HEK293T (cell line): Measurements from ENCODE around the gene SH2D6.

ENCODE experiments used
- CTCF ChIA-PET: fragments of 350-600 bp; formaldehyde crosslinking; extraction: SDS; loops from one replicate; lab custom pipeline; 2021; ENCODE audit warnings: antibody characterized with exemption, inconsistent platforms; lab: Yijun Ruan, JAX
- POLR2A ChIA-PET: fragments of 350-600 bp; formaldehyde crosslinking; extraction: SDS; loops from one replicate; lab custom pipeline; 2020; ENCODE audit warnings: antibody characterized with exemption, inconsistent platforms; lab: Yijun Ruan, JAX
- DNase-seq: peaks from one replicate; pipeline ENCODE4 v3.0.0; 2012; ENCODE audit warnings: mixed read lengths; ENCODE audit errors: extremely low spot score
- ARNT ChIP-seq: fragments of 450-650 bp; IDR thresholded peaks from 2 replicates; pipeline ENCODE4 v1.6.1; 2017; ENCODE audit warnings: mild to moderate bottlenecking
- BHLHE40 ChIP-seq: fragments of 450-650 bp; IDR thresholded peaks from 2 replicates; pipeline ENCODE4 v1.6.1; 2016; ENCODE audit warnings: mild to moderate bottlenecking, moderate library complexity, borderline replicate concordance
- CTBP1 ChIP-seq: fragments of 450-650 bp; IDR thresholded peaks from 2 replicates; pipeline ENCODE4 v1.6.1; 2016; ENCODE audit warnings: borderline replicate concordance
- ELF4 ChIP-seq: fragments of 450-650 bp; IDR thresholded peaks from 2 replicates; pipeline ENCODE4 v1.6.1; 2017; ENCODE audit warnings: antibody characterized with exemption
- FOXA1 ChIP-seq: fragments of 450-650 bp; IDR thresholded peaks from 2 replicates; pipeline ENCODE4 v1.6.1; 2016; ENCODE audit warnings: mild to moderate bottlenecking
- FOXK2 ChIP-seq: fragments of 450-650 bp; IDR thresholded peaks from 2 replicates; pipeline ENCODE4 v1.6.1; 2016; ENCODE audit warnings: mild to moderate bottlenecking
- FOXM1 ChIP-seq: fragments of 450-650 bp; IDR thresholded peaks from 2 replicates; pipeline ENCODE4 v1.6.1; 2017; ENCODE audit warnings: mild to moderate bottlenecking, borderline replicate concordance
- HDGF ChIP-seq: fragments of 450-650 bp; IDR thresholded peaks from 2 replicates; pipeline ENCODE4 v1.6.1; 2017; ENCODE audit warnings: antibody characterized with exemption, borderline replicate concordance
- L3MBTL2 ChIP-seq: fragments of 450-650 bp; conservative IDR thresholded peaks from 2 replicates; pipeline ENCODE4 v1.6.1; 2016; ENCODE audit warnings: mild to moderate bottlenecking
- LEF1 ChIP-seq: fragments of 450-650 bp; IDR thresholded peaks from 2 replicates; pipeline ENCODE4 v1.6.1; 2017; ENCODE audit warnings: mild to moderate bottlenecking, borderline replicate concordance
- NFRKB ChIP-seq: fragments of 450-650 bp; IDR thresholded peaks from 2 replicates; pipeline ENCODE4 v1.6.1; 2016; ENCODE audit warnings: mild to moderate bottlenecking, moderate library complexity
- PKNOX1 ChIP-seq: fragments of 450-650 bp; IDR thresholded peaks from 2 replicates; pipeline ENCODE4 v1.6.1; 2016
- SP1 ChIP-seq: fragments of 450-650 bp; IDR thresholded peaks from 2 replicates; pipeline ENCODE4 v1.6.1; 2017
- SUZ12 ChIP-seq: fragments of 450-650 bp; IDR thresholded peaks from 2 replicates; pipeline ENCODE4 v1.6.1; 2016; ENCODE audit warnings: mild to moderate bottlenecking
- TARDBP ChIP-seq: fragments of 450-650 bp; IDR thresholded peaks from 2 replicates; pipeline ENCODE4 v1.6.1; 2016
- ZNF384 ChIP-seq: fragments of 450-650 bp; IDR thresholded peaks from 2 replicates; pipeline ENCODE4 v1.6.1; 2016

SH2D6 gene

GRCh38 chr2:85418132-85419008 is at the start of gene SH2D6:
SH2D6 (plus strand) TSS chr2:85418714; CDS start chr2:85429466, 10,752 bp downstream.
- DNase-seq, result peak; percentile 90
- ChIA-PET POLR2A (interaction anchor here (0.7 to 4.4 kb wide), 21 partner anchors 9 to 198 kb away, joined by 3 to 105 read pairs (median 11); partner anchors contain the start of genes C2orf68, ELMOD3, GGCX and MAT2A), CTCF (interaction anchor here (4.0 kb wide), 1 partner anchor 132 kb away, joined by 68 read pairs; no protein-coding TSS in a partner anchor)
- no peak for TF ChIP-seq NFRKB
- peak; percentile 25; the same call in 1 of the 2 replicates for TF ChIP-seq ELF4
- TF ChIP-seq L3MBTL2, result peak; percentile 94

DNA sequence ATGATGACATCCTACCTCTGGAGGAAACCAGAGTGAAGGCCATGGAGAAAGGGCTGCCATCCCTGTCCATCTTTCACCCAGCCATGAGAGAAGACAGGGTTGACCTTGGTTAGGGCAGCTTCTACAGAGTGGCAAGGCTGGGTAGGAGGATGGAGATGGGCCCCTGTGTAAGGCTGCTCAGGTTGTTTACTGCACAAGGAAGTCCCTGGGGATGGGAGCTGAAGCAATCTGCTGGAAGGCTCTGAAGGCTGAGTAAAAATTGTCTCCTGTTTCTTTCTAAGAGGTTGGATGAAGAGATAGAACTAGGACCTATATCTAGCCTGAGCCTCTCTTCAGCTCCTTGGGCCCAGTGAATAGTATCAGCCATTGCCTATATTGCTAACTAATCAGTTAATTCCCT is 49.6 kb upstream of the SH2D6 start:
- TF ChIP-seq TARDBP, result no peak
- no peak for TF ChIP-seq HDGF
- TF ChIP-seq NFRKB, result no peak
- no peak for TF ChIP-seq PKNOX1
- no peak for TF ChIP-seq SUZ12
- no peak for TF ChIP-seq SP1
- TF ChIP-seq FOXA1, result no peak
- TF ChIP-seq BHLHE40, result no peak
- TF ChIP-seq FOXM1, result no peak
- no peak for TF ChIP-seq ELF4
- DNase-seq, result no peak
- ChIA-PET CTCF (interaction anchor here (0.9 kb wide), 1 partner anchor 183 kb away, joined by 4 read pairs; no protein-coding TSS in a partner anchor), POLR2A (no interaction called here)

DNA sequence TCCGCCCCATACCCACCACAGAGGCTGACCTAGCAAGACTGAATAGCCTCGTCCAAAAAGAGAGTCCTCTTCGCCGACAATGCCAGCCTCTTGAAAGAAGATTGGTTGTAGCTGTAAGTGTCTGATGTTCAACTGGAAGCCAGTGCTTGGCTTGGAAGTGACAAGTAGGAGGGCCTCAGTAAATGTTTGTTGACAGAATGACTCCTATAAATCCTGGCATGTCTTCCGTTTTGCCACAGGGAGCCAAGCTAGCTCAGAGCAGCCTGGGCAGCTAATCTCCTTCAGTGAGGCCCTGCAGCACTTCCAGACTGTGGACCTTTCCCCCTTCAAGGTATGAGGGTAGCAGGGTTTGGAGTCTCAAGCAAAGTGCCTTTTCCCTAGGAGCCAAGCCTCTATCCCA is 49.0 kb upstream of the SH2D6 start:
- DNase-seq, result no peak
- ChIA-PET CTCF (interaction anchor here (0.9 kb wide), 1 partner anchor 183 kb away, joined by 4 read pairs; no protein-coding TSS in a partner anchor), POLR2A (no interaction called here)

GRCh38 chr2:85371045-85371444 is 47.5 kb upstream of the SH2D6 start:
- TF ChIP-seq FOXM1, result no peak
- no peak for TF ChIP-seq ZNF384
- no peak for TF ChIP-seq NFRKB
- TF ChIP-seq SP1, result no peak
- TF ChIP-seq TARDBP, result no peak
- no peak for TF ChIP-seq LEF1
- TF ChIP-seq FOXA1, result no peak
- TF ChIP-seq ARNT, result no peak
- no peak for TF ChIP-seq ELF4
- TF ChIP-seq BHLHE40, result no peak
- no peak for TF ChIP-seq HDGF
- CTCF ChIA-PET, result interaction anchor here (0.7 kb wide), 1 partner anchor 13 kb away, joined by 4 read pairs; no protein-coding TSS in a partner anchor

More for the DNA sequence above, 49.0 kb upstream of the SH2D6 start:
- TF ChIP-seq ARNT (no peak), NFRKB (no peak), SUZ12 (no peak), ZNF384 (no peak), FOXM1 (no peak)

DNA sequence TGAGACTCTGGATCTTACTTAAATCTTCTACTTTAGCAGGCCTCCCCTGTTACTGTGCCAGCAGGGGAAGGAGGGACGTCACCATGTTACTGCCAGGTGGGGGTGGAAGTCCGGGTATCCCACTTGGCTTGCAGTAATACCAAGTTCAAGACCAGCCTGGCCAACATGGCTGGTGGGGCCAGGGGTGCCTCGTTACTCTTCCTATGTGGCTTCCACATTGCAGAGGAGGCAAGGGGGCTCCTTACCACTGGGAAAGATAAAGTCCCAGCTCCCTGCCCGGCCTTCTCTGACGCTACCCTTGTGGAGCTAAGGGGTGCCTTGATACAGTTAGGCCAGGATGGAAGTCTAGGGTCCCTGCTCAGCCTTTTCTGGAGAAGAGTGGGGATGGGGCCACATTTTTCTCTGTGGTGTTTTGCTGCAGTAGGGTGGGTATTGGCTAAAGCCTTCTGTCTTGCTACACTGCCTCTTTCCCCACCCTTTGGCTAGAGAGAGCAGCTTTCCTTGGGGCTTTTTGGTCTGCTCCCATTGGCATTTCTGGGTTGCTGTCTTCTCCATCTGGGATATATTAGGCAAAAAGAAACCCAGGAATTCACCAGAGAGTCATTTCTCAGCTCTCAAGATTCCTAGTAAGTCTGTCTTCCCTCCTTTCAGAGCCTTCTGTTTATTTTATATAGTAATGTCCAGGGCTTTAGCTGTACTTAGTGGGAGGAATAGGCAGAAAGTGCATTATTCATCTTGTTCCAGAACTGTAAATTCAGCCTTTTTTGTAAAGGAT is 42.0 kb upstream of the SH2D6 start:
- no peak for DNase-seq
- TF ChIP-seq FOXM1 (no peak), SUZ12 (no peak), L3MBTL2 (no peak), SP1 (no peak), HDGF (no peak), FOXK2 (no peak), FOXA1 (no peak), ARNT (no peak), BHLHE40 (no peak), PKNOX1 (no peak), TARDBP (no peak), NFRKB (no peak), ZNF384 (no peak), CTBP1 (no peak), LEF1 (no peak), ELF4 (no peak)
- CTCF ChIA-PET, result interaction anchor here (0.6 kb wide), 1 partner anchor 284 kb away, joined by 3 read pairs; no protein-coding TSS in a partner anchor
- POLR2A ChIA-PET, result no interaction called here

More at GRCh38 chr2:85371045-85371444, 47.5 kb upstream of the SH2D6 start:
- no peak for DNase-seq
- POLR2A ChIA-PET, result interaction anchor here (0.9 kb wide), 1 partner anchor 17 kb away, joined by 3 read pairs; the partner anchor contains the start of gene RETSAT

DNA sequence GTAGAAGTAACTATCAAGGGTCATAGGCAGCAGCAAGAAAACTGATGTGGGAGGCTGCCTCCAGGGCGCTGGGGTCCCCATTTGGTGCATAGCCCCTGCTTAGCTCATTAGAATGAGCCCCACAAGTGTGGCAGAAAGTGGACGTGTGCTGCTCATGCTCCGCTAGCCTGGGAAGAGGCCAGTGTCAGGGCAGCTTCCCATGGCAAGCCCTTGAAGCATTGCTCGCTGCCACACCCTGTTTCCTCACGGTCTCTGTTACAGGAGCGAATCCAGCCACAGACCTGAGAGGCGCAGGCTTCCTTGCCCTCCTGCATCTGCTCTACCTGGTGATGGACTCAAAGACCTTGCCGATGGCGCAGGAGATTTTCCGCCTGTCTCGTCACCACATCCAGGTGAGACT is 41.4 kb upstream of the SH2D6 start:
- CTCF ChIA-PET, result no interaction called here
- POLR2A ChIA-PET, result no interaction called here
- no peak for TF ChIP-seq HDGF
- DNase-seq, result no peak
